A549 (cell line): ENCODE data around the gene MACROH2A2.

ENCODE experiments used
- CBX2 ChIP-seq: fragments of 200-600 bp; sonication (generic); IDR thresholded peaks from 2 replicates; pipeline ENCODE4 v1.6.1; 2016; ENCODE audit warnings: low read depth, mild to moderate bottlenecking, borderline replicate concordance
- CTCF ChIP-seq: fragments of >200 bp; sonication (Bioruptor Twin); formaldehyde crosslinking; IDR thresholded peaks from 3 replicates; pipeline ENCODE4 v1.5.1; 2016
- MYC ChIP-seq: IDR thresholded peaks from 2 replicates; pipeline ENCODE4 v1.6.1; 2012; ENCODE audit warnings: mild to moderate bottlenecking, inconsistent platforms, low read length, improper control_type of control experiment, borderline replicate concordance
- POLR2A ChIP-seq: IDR thresholded peaks from 2 replicates; pipeline ENCODE4 v1.6.1; 2012; ENCODE audit warnings: mild to moderate bottlenecking, low read length
- POLR2AphosphoS2 ChIP-seq: conservative IDR thresholded peaks from 2 replicates; pipeline ENCODE4 v1.6.1; 2012; ENCODE audit warnings: low read length, improper control_type of control experiment, inconsistent platforms
- REST ChIP-seq: fragments of 200-600 bp; sonication (generic); IDR thresholded peaks from 2 replicates; pipeline ENCODE4 v1.6.1; 2016; ENCODE audit warnings: antibody characterized with exemption, mild to moderate bottlenecking, moderate library complexity
- TFCP2L1 ChIP-seq: fragments of 250-450 bp; sonication (Bioruptor Pico); IDR thresholded peaks from 2 replicates; pipeline ENCODE4 v1.5.0; 2021; ENCODE audit warnings: mild to moderate bottlenecking

- TF ChIP-seq POLR2AphosphoS2 (no peak), CTCF (peak; percentile 48; the same call in 2 of the 3 replicates), MYC (no peak), CBX2 (no peak), POLR2A (no peak), REST (no peak), TFCP2L1 (CRISPR knock-in tag) (no peak)
Measured at GRCh38 chr10:70053841-70054288, 1.2 kb downstream of the MACROH2A2 start.
